Naive B cell (primary cell): ENCODE results near the gene ZDHHC15. TPM values are rescaled to one million over a fixed set of nuclear protein-coding genes. Genes with fewer than 3 reads are reported as not detected.
"Not testable (repeated sequence)": the region's sequence is repeated elsewhere in the genome, so short reads cannot be mapped to it uniquely, and the experiment has no call there.

Source experiments
- ATAC-seq, 2 donors: fragments of 150-1000 bp; cut with Tn5 transposase; 2 replicates each; pipeline ENCODE4 v1.10.0; 2021; ENCODE audit warnings: low read depth in 2 of 2, mild to moderate bottlenecking in 2 of 2, moderate library complexity in 2 of 2
- DNase-seq: peaks from one replicate; pipeline ENCODE4 v3.0.0; 2022
- H3K27ac Mint-ChIP-seq, 6 donors: one replicate each; pipeline ENCODE4 v1.8.0; 2020 to 2022; ENCODE audit warnings: mild to moderate bottlenecking in 6 of 6, mixed read lengths in 6 of 6, moderate library complexity in 5 of 6, inconsistent platforms in 2 of 6
- H3K27me3 Mint-ChIP-seq, 3 donors: one replicate each; pipeline ENCODE4 v1.8.0; 2021 to 2022; ENCODE audit warnings: mixed read lengths in 3 of 3, mild to moderate bottlenecking in 1 of 3
- H3K36me3 Mint-ChIP-seq, 2 donors: one replicate each; pipeline ENCODE4 v1.8.0; 2020 to 2022; ENCODE audit warnings: mixed read lengths in 2 of 2, inconsistent platforms in 1 of 2, mild to moderate bottlenecking in 1 of 2
- H3K4me1 Mint-ChIP-seq, 3 donors: one replicate each; pipeline ENCODE4 v1.8.0; 2020 to 2022; ENCODE audit warnings: mixed read lengths in 3 of 3, inconsistent platforms in 1 of 3, mild to moderate bottlenecking in 1 of 3, moderate library complexity in 1 of 3
- H3K4me3 Mint-ChIP-seq, 8 donors: one replicate each; pipeline ENCODE4 v1.8.0; 2020 to 2022; ENCODE audit warnings: mild to moderate bottlenecking in 8 of 8, mixed read lengths in 8 of 8, moderate library complexity in 8 of 8, inconsistent platforms in 2 of 8
- H3K9me3 Mint-ChIP-seq, 7 donors: one replicate each; pipeline ENCODE4 v1.8.0; 2020 to 2022; ENCODE audit warnings: mixed read lengths in 7 of 7, mild to moderate bottlenecking in 5 of 7, inconsistent platforms in 2 of 7, moderate library complexity in 1 of 7
- polyA plus RNA-seq, 6 donors: library from polyadenylated mRNA; unstranded; fragments of 300-500 nt; fragmentation: Illumina TruSeq; gene quantifications; one replicate each; pipeline ENCODE4 v1.2.3, GENCODE V29; 2021; ENCODE audit warnings: low read depth in 6 of 6

ZDHHC15 gene
- polyA plus RNA-seq = not detected

GRCh38 chrX:75522565-75523431, at the start of gene ZDHHC15:
TSS of gene ZDHHC15 (minus strand) at chrX:75523037. CDS start at chrX:75523024, 13 bp downstream.
- DNase-seq (no peak), ATAC-seq (peak; percentile 62 to 67)
- Mint-ChIP-seq H3K4me3 (peak within 1 kb of the TSS; percentile 34 to 83 (median 66)), H3K36me3 (no peaks in the 10 kb centered on the region), H3K9me3 (peaks cover 0 to 11% (median 4%) of the 10 kb centered on the region in 7 donors), H3K4me1 (peaks cover 5 to 15% (median 13%) of the 10 kb centered on the region in 3 donors), H3K27me3 (peaks cover 13 to 19% (median 18%) of the 10 kb centered on the region in 3 donors), H3K27ac (peak within 1 kb of the TSS in 1 of 6 donors; percentile 36)

GRCh38 chrX:75560544-75560943, 37.7 kb upstream of the ZDHHC15 start:
- H3K27me3 Mint-ChIP-seq, ATAC-seq, H3K4me1 Mint-ChIP-seq, H3K27ac Mint-ChIP-seq, H3K36me3 Mint-ChIP-seq, DNase-seq, H3K4me3 Mint-ChIP-seq: not testable (repeated sequence)
- peaks cover 0 to 14% (median 5%) of the 10 kb centered on the region in 7 donors for H3K9me3 Mint-ChIP-seq

GRCh38 chrX:75547783-75548182, 24.9 kb upstream of the ZDHHC15 start:
- ATAC-seq (no peak), DNase-seq (no peak)
- no peak overlapping the region for H3K27ac Mint-ChIP-seq
- no peaks in the 10 kb centered on the region for H3K36me3 Mint-ChIP-seq
- peaks cover 0 to 11% (median 2%) of the 10 kb centered on the region in 7 donors for H3K9me3 Mint-ChIP-seq
- no peak overlapping the region for H3K4me3 Mint-ChIP-seq
- no peaks in the 10 kb centered on the region for H3K4me1 Mint-ChIP-seq
- H3K27me3 Mint-ChIP-seq = peaks cover 0 to 13% (median 0%) of the 10 kb centered on the region in 3 donors

- no peak overlapping the region for H3K4me3 Mint-ChIP-seq
- peaks cover 0 to 16% (median 3%) of the 10 kb centered on the region in 7 donors for H3K9me3 Mint-ChIP-seq
- no peak overlapping the region for H3K27ac Mint-ChIP-seq
These were observed 24.1 kb upstream of the ZDHHC15 start for GRCh38 chrX:75546724-75547511.

GRCh38 chrX:75544786-75545185, 21.9 kb upstream of the ZDHHC15 start:
- H3K27me3 Mint-ChIP-seq = peaks cover 0 to 13% (median 0%) of the 10 kb centered on the region in 3 donors
- H3K9me3 Mint-ChIP-seq = peaks cover 0 to 10% (median 0%) of the 10 kb centered on the region in 7 donors
- H3K4me1 Mint-ChIP-seq = no peaks in the 10 kb centered on the region
- H3K27ac Mint-ChIP-seq = no peak overlapping the region
- DNase-seq = no peak
- no peak for ATAC-seq
- H3K36me3 Mint-ChIP-seq = no peaks in the 10 kb centered on the region
- no peak overlapping the region for H3K4me3 Mint-ChIP-seq

More at GRCh38 chrX:75546724-75547511, 24.1 kb upstream of the ZDHHC15 start:
- Mint-ChIP-seq H3K4me1 (no peaks in the 10 kb centered on the region), H3K36me3 (no peaks in the 10 kb centered on the region), H3K27me3 (peaks cover 0 to 13% (median 0%) of the 10 kb centered on the region in 3 donors)
- DNase-seq = no peak
- no peak for ATAC-seq

GRCh38 chrX:75483933-75484332, 38.9 kb downstream of the ZDHHC15 start:
- DNase-seq (no peak), ATAC-seq (no peak)
- H3K4me1 Mint-ChIP-seq = no peaks in the 10 kb centered on the region
- H3K9me3 Mint-ChIP-seq = peaks cover 0 to 19% (median 8%) of the 10 kb centered on the region in 7 donors
- H3K27ac Mint-ChIP-seq = no peak overlapping the region
- peaks cover 0 to 6% of the 10 kb centered on the region in 2 donors for H3K36me3 Mint-ChIP-seq
- no peaks in the 10 kb centered on the region for H3K27me3 Mint-ChIP-seq
- no peak overlapping the region for H3K4me3 Mint-ChIP-seq

- H3K27ac Mint-ChIP-seq, ATAC-seq, H3K27me3 Mint-ChIP-seq, DNase-seq, H3K4me1 Mint-ChIP-seq: not testable (repeated sequence)
- peak overlapping the region in 1 of 8 donors; percentile 5 for H3K4me3 Mint-ChIP-seq
- H3K36me3 Mint-ChIP-seq = peaks cover 0 to 27% of the 10 kb centered on the region in 2 donors
- H3K9me3 Mint-ChIP-seq = peaks cover 18 to 61% (median 34%) of the 10 kb centered on the region in 7 donors
These were observed 61.1 kb downstream of the ZDHHC15 start for GRCh38 chrX:75461780-75462179.

- Mint-ChIP-seq H3K4me3 (no peak overlapping the region), H3K4me1 (no peaks in the 10 kb centered on the region), H3K36me3 (no peaks in the 10 kb centered on the region), H3K27me3 (no peaks in the 10 kb centered on the region), H3K27ac (no peak overlapping the region), H3K9me3 (peaks cover 0 to 19% (median 3%) of the 10 kb centered on the region in 7 donors)
- no peak for ATAC-seq
- no peak for DNase-seq
These were observed 101.1 kb downstream of the ZDHHC15 start for GRCh38 chrX:75421688-75422230.

GRCh38 chrX:75407153-75407552, 115.7 kb downstream of the ZDHHC15 start:
- Mint-ChIP-seq H3K9me3 (peaks cover 8 to 54% (median 23%) of the 10 kb centered on the region in 7 donors), H3K36me3 (peaks cover 5 to 10% of the 10 kb centered on the region in 2 donors)
- not testable (repeated sequence) for H3K27ac Mint-ChIP-seq, H3K4me3 Mint-ChIP-seq, H3K27me3 Mint-ChIP-seq, ATAC-seq, DNase-seq, H3K4me1 Mint-ChIP-seq

GRCh38 chrX:75390470-75390869, 132.4 kb downstream of the ZDHHC15 start:
- Mint-ChIP-seq H3K27me3 (peaks cover 0 to 12% (median 0%) of the 10 kb centered on the region in 3 donors), H3K4me3 (no peak overlapping the region), H3K36me3 (peaks cover 0 to 24% of the 10 kb centered on the region in 2 donors), H3K27ac (no peak overlapping the region), H3K9me3 (peaks cover 18 to 67% (median 27%) of the 10 kb centered on the region in 7 donors), H3K4me1 (no peaks in the 10 kb centered on the region)
- no peak for ATAC-seq
- DNase-seq = no peak

- no peaks in the 10 kb centered on the region for H3K36me3 Mint-ChIP-seq
- no peaks in the 10 kb centered on the region for H3K27me3 Mint-ChIP-seq
- ATAC-seq = no peak
- no peak for DNase-seq
- peaks cover 0 to 3% (median 0%) of the 10 kb centered on the region in 7 donors for H3K9me3 Mint-ChIP-seq
- H3K4me1 Mint-ChIP-seq = no peaks in the 10 kb centered on the region
- H3K4me3 Mint-ChIP-seq = no peak overlapping the region
- no peak overlapping the region for H3K27ac Mint-ChIP-seq
These were observed 153.1 kb downstream of the ZDHHC15 start for GRCh38 chrX:75369721-75370120.

- Mint-ChIP-seq H3K4me3 (no peak overlapping the region), H3K9me3 (peaks cover 0 to 14% (median 12%) of the 10 kb centered on the region in 7 donors), H3K4me1 (no peaks in the 10 kb centered on the region), H3K27ac (no peak overlapping the region), H3K27me3 (no peaks in the 10 kb centered on the region), H3K36me3 (peaks cover 8 to 15% of the 10 kb centered on the region in 2 donors)
- ATAC-seq (no peak), DNase-seq (no peak)
These were observed 156.0 kb downstream of the ZDHHC15 start for GRCh38 chrX:75366861-75367260.
